ENCODE results near the gene MAN1C1. TPM values are rescaled to one million over a fixed set of nuclear protein-coding genes. Genes with fewer than 3 reads are reported as not detected.

Gene MAN1C1
- total RNA-seq, 1 donor from 2014 or later = 20.4 TPM

GRCh38 chr1:25689686-25690381 lies 73.2 kb downstream of the MAN1C1 start:
- intact Hi-C loops (cut with DNase I) = no loop called here
- H3K4me3 ChIP-seq = no peak overlapping the region
- H3K27ac ChIP-seq = no peak overlapping the region
- DNase-seq = no peak
- no peaks in the 10 kb centered on the region for H3K9me3 ChIP-seq
- no peaks in the 10 kb centered on the region for H3K36me3 ChIP-seq
- peaks cover 25% of the 10 kb centered on the region for H3K4me1 ChIP-seq
- TF ChIP-seq CTCF (IDR thresholded peaks at IDR 0.05) = no peak
- no peaks in the 10 kb centered on the region for H3K27me3 ChIP-seq (ENCODE audit: low read depth)
- no peak for ATAC-seq

- intact Hi-C loops (cut with DNase I) = no loop called here
- DNase-seq (no peak), ATAC-seq (no peak)
- no peak overlapping the region for H3K27ac ChIP-seq
- H3K9me3 ChIP-seq = no peaks in the 10 kb centered on the region
- no peak overlapping the region for H3K4me3 ChIP-seq
- no peak for TF ChIP-seq CTCF (IDR thresholded peaks at IDR 0.05)
- H3K36me3 ChIP-seq = no peaks in the 10 kb centered on the region
- peaks cover 30% of the 10 kb centered on the region for H3K4me1 ChIP-seq
- no peaks in the 10 kb centered on the region for H3K27me3 ChIP-seq (ENCODE audit: low read depth)
Measured at GRCh38 chr1:25690396-25690956, 73.9 kb downstream of the MAN1C1 start.

GRCh38 chr1:25691211-25691610 lies 74.6 kb downstream of the MAN1C1 start:
- Histone ChIP-seq H3K4me1 (peaks cover 37% of the 10 kb centered on the region), H3K27ac (no peak overlapping the region), H3K9me3 (no peaks in the 10 kb centered on the region), H3K4me3 (no peak overlapping the region), H3K27me3 (ENCODE audit: low read depth) (no peaks in the 10 kb centered on the region), H3K36me3 (no peaks in the 10 kb centered on the region)
- no peak for ATAC-seq
- no peak for DNase-seq
- intact Hi-C loops (cut with DNase I) = no loop called here
- TF ChIP-seq CTCF (IDR thresholded peaks at IDR 0.05) = no peak

- intact Hi-C loops (cut with DNase I) = no loop called here
- ATAC-seq (no peak), DNase-seq (no peak)
- Histone ChIP-seq H3K9me3 (no peaks in the 10 kb centered on the region), H3K27me3 (ENCODE audit: low read depth) (no peaks in the 10 kb centered on the region), H3K36me3 (no peaks in the 10 kb centered on the region), H3K4me3 (no peak overlapping the region), H3K27ac (no peak overlapping the region), H3K4me1 (peaks cover 40% of the 10 kb centered on the region)
- peak; percentile 29 for TF ChIP-seq CTCF (IDR thresholded peaks at IDR 0.05)
Measured at GRCh38 chr1:25692560-25692959, 76.0 kb downstream of the MAN1C1 start.

- peaks cover 32% of the 10 kb centered on the region for H3K4me1 ChIP-seq
- DNase-seq (no peak), ATAC-seq (peak in 1 of 2 donors; percentile 33)
- no peaks in the 10 kb centered on the region for H3K27me3 ChIP-seq (ENCODE audit: low read depth)
- intact Hi-C loops (cut with DNase I) = no loop called here
- no peaks in the 10 kb centered on the region for H3K9me3 ChIP-seq
- H3K4me3 ChIP-seq = no peak overlapping the region
- peak overlapping the region; percentile 82 for H3K27ac ChIP-seq
- no peak for TF ChIP-seq CTCF (IDR thresholded peaks at IDR 0.05)
- H3K36me3 ChIP-seq = no peaks in the 10 kb centered on the region
Measured at GRCh38 chr1:25694167-25695007, 77.8 kb downstream of the MAN1C1 start.
